ENCODE results near the gene ZC3H18. TPM values are rescaled to one million over a fixed set of nuclear protein-coding genes. Genes with fewer than 3 reads are reported as not detected.
"Not testable (repeated sequence)": the region's sequence is repeated elsewhere in the genome, so short reads cannot be mapped to it uniquely, and the experiment has no call there.

ZC3H18 gene
- total RNA-seq, 2 donors from 2014 or later = 7.9 to 10.0 TPM

GRCh38 chr16:88601313-88602036 is 31.3 kb downstream of the ZC3H18 start:
- no peak for DNase-seq (ENCODE audit: low spot score)
- Histone ChIP-seq H3K27ac (no peak overlapping the region), H3K36me3 (peaks cover 57% of the 10 kb centered on the region), H3K27me3 (no peaks in the 10 kb centered on the region), H3K9me3 (no peaks in the 10 kb centered on the region), H3K4me3 (no peak overlapping the region), H3K4me1 (peaks cover 0 to 14% of the 10 kb centered on the region in 2 donors)
- TF ChIP-seq CTCF (IDR thresholded peaks at IDR 0.05) = no peak

GRCh38 chr16:88602091-88602490 is 31.9 kb downstream of the ZC3H18 start:
- H3K4me1 ChIP-seq = peaks cover 0 to 14% of the 10 kb centered on the region in 2 donors
- no peak for TF ChIP-seq CTCF (IDR thresholded peaks at IDR 0.05)
- no peak overlapping the region for H3K27ac ChIP-seq
- H3K36me3 ChIP-seq = peaks cover 61% of the 10 kb centered on the region
- no peak for DNase-seq (ENCODE audit: low spot score)
- no peaks in the 10 kb centered on the region for H3K27me3 ChIP-seq
- H3K9me3 ChIP-seq = no peaks in the 10 kb centered on the region
- H3K4me3 ChIP-seq = no peak overlapping the region

- DNase-seq (ENCODE audit: low spot score) = no peak
- peaks cover 52% of the 10 kb centered on the region for H3K36me3 ChIP-seq
- no peaks in the 10 kb centered on the region for H3K4me1 ChIP-seq
- H3K27ac ChIP-seq = no peak overlapping the region
- no peaks in the 10 kb centered on the region for H3K9me3 ChIP-seq
- no peak overlapping the region for H3K4me3 ChIP-seq
- no peak for TF ChIP-seq CTCF (IDR thresholded peaks at IDR 0.05)
- no peaks in the 10 kb centered on the region for H3K27me3 ChIP-seq
These were observed 35.3 kb downstream of the ZC3H18 start for GRCh38 chr16:88605186-88606147.

DNA sequence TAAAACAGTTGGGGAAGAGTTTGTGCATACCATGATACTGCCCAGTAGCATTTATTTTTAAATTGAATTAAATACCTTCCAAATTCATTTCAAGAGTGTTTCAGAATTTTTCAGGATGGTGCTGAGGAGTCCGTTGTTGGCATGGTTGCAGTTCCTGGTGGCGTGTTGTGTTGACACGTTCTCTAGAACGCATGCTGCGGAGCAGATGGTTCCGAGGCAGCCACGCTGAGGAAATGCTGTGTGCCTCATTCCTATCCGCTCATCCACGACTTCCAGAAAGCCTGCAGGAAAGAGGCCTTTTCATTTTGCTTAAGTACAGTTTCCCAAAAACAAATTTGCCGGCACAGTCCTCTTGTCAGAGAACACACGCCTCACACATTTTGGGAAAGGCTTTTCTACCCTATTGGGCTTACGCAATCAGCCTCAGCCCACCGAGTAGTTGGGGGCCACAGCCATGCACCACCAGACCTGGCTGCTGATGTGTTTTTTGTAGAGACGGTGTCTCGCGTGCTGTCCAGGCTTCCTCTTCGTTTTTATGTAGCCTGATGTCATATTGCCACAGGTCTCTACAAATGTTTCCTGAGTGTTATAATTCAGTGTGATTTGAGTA is 36.0 kb downstream of the ZC3H18 start:
- H3K27me3 ChIP-seq = no peaks in the 10 kb centered on the region
- no peak for DNase-seq (ENCODE audit: low spot score)
- H3K9me3 ChIP-seq = no peaks in the 10 kb centered on the region
- no peak for TF ChIP-seq CTCF (IDR thresholded peaks at IDR 0.05)
- H3K4me3 ChIP-seq = no peak overlapping the region
- H3K36me3 ChIP-seq = peaks cover 52% of the 10 kb centered on the region
- no peak overlapping the region for H3K27ac ChIP-seq
- H3K4me1 ChIP-seq = no peaks in the 10 kb centered on the region

DNA sequence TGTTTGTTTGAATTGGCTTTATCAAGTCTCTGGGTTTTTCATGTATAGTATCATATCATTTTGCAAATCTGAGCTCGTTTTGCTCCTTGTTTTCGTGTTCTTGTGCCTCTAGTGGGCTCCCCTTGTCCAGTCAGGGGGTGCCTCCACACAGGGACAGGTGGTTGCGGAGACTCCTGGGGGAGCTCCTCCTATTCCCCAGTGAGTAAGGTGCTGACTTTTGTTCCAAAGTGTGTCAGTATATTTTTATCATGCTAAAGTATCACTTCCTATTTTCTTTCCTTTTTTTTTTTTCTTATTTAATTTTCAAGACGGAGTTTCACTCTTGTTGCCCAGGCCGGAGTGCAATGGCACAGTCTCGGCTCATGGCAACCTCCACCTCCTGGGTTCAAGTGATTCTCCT is 37.9 kb downstream of the ZC3H18 start:
- Histone ChIP-seq H3K9me3 (no peaks in the 10 kb centered on the region), H3K4me1 (no peaks in the 10 kb centered on the region), H3K27me3 (no peaks in the 10 kb centered on the region), H3K4me3 (no peak overlapping the region), H3K36me3 (peaks cover 52% of the 10 kb centered on the region), H3K27ac (no peak overlapping the region)
- no peak for DNase-seq (ENCODE audit: low spot score)
- no peak for TF ChIP-seq CTCF (IDR thresholded peaks at IDR 0.05)

- H3K4me1 ChIP-seq; H3K9me3 ChIP-seq; H3K27ac ChIP-seq; H3K4me3 ChIP-seq; DNase-seq (ENCODE audit: low spot score); H3K27me3 ChIP-seq: not testable (repeated sequence)
- peaks cover 53% of the 10 kb centered on the region for H3K36me3 ChIP-seq
These were observed 39.2 kb downstream of the ZC3H18 start for GRCh38 chr16:88609426-88609825.

Measured in right atrium auricular region (tissue), 2 donors.